NCI-H2196 treated with DMSO at 0.1 percent for 48 hours (cell line): Measurements from ENCODE around the gene CT83.

Experiments used
- DNase-seq: peaks from one replicate; lab custom pipeline; 2025; ENCODE audit not compliant: unreplicated experiment; lab: John Stamatoyannopoulos, UW

The CT83 gene

GRCh38 chrX:116462822-116463221 is at the start of gene CT83:
TSS of gene CT83 (minus strand) at chrX:116462976. CDS start at chrX:116462856, 120 bp downstream.
- DNase-seq: no peak

DNA sequence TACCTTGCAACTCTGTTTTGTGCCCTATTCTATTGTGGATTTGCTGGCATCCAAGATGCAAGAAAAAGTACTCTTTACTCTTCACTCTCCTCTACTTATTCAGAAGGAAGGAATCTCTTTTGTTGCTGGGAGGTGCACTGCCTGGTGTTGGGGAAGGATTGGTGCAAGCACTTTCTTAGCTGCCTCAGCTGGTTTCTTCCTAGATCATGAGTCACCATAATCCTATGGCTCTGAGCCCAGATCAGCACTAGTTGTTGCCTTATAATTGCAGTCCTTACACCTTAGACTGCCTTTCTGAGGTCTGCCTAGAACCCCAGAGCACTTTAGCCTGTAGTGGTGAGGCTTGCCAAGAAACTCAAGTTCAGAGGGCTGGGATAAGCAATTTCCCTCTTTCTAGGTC is 37.0 kb upstream of the CT83 start:
- no peak for DNase-seq

DNA sequence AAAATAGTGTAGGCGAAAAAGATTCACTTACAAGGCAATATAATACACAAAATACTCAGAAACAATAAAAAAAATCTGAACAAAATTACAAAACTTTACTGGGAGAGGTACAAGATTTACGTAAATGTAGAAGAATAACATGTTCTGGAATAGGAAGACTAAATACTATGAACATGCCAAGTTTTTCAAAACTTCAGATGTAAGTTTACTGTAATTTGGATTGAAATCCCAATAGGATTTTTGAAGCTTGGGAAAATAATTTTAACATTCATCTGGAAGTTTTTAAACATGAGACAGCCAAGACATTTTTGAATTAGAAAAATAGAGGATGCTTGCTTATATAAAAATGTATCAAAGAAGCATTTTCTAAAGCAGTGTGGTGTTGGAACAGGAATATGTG is 30.5 kb upstream of the CT83 start:
- DNase-seq: no peak

DNA sequence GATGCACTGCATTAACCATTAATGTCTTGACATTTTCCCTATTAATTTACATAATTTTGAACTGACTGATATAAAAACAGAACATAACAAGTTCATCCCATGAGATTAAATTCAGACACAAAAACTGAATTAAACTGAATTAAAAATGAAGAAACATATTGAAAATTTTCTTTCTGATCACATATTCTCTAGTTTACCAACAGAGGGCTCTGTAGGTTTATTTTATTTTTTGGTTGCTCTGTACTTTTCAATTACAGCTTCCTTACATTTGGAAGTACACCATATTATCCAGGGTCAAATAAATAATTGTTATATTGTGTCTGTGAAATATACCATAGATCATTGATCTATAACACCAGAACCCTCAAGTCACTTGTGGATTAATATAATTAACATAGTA is 27.3 kb upstream of the CT83 start:
- no peak for DNase-seq

- no peak for DNase-seq
Observed at GRCh38 chrX:116480059-116480458, 17.3 kb upstream of the CT83 start.

GRCh38 chrX:116449156-116449555 is 13.6 kb downstream of the CT83 start:
- DNase-seq: no peak

- no peak for DNase-seq
Observed at GRCh38 chrX:116436358-116436816, 26.4 kb downstream of the CT83 start, which contains the start of gene SLC6A14. TSS of gene SLC6A14 (plus strand) at chrX:116436606. CDS start at chrX:116436710, 104 bp downstream.

DNA sequence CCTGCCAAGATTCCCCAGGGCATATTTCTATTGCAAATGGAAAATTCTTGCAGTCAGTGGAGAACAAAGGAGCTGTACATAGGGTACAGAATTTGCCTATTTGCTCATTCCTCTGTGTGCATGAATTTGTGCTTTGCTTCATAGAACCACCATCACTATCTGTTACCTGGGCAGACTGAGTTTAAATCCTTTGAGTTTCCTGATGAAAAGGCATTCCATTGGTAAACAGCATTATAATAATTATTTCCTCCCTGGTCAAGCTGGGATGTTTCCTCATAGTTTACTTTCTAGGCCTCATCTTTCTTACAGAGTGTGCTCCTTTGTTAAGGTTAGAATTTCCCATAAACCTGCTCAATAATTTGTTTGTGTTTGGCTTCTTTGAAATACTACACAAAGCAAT is 27.2 kb downstream of the CT83 start:
- no peak for DNase-seq

DNA sequence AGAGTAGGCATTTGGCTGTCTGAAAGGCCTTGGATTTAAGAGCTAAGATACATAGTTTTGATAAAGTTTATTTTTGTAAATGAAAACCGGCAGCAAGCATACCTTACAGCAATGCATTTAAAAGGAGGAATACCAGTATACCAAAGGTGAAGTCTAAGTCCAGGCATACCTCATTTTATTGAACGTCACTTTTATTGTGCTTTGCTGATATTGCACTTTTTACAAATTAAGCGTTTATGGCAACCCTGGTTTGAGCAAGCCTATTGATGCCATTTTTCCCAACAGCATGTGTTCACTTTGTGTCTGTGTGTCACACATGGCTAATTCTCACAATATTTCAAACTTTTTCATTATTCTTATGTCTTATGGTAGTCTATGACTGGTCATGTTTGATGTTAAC is 34.8 kb downstream of the CT83 start:
- no peak for DNase-seq

GRCh38 chrX:116417968-116418367 is 44.8 kb downstream of the CT83 start:
- DNase-seq: no peak

GRCh38 chrX:116417214-116417613 is 45.6 kb downstream of the CT83 start:
- no peak for DNase-seq

- no peak for DNase-seq
Observed at GRCh38 chrX:116413273-116413672, 49.5 kb downstream of the CT83 start.
